Liver (tissue), 9 donors: ENCODE measurements around the gene NPR2. TPM values are rescaled to one million over a fixed set of nuclear protein-coding genes. Genes with fewer than 3 reads are reported as not detected.
A peak's percentile ranks its signal among the peaks of the same experiment; 100 is the strongest.

Experiments
- DNase-seq: peaks from one replicate; pipeline ENCODE4 v3.0.0-alpha.2; 2017; ENCODE audit warnings: low spot score
- H3K27ac ChIP-seq, 2 donors: one replicate each; pipeline ENCODE4 v1.7.0; 2013; ENCODE audit warnings: inconsistent platforms in 2 of 2, low read length in 2 of 2, control low read depth in 1 of 2, low read depth in 1 of 2, mild to moderate bottlenecking in 1 of 2
- H3K27me3 ChIP-seq, 4 donors: one replicate each; pipeline versions ENCODE4 v1.6.1 to v1.7.0; 2013; ENCODE audit warnings: low read length in 3 of 4, inconsistent platforms in 1 of 4, mild to moderate bottlenecking in 1 of 4, moderate library complexity in 1 of 4; ENCODE audit not compliant: control insufficient read depth in 4 of 4, insufficient read depth in 4 of 4
- H3K36me3 ChIP-seq, 4 donors: one replicate each; pipeline versions ENCODE4 v1.6.1 to v1.7.0; 2013; ENCODE audit warnings: low read length in 3 of 4, mild to moderate bottlenecking in 3 of 4, low read depth in 1 of 4, moderate library complexity in 1 of 4; ENCODE audit not compliant: control insufficient read depth in 4 of 4, insufficient read depth in 3 of 4
- H3K4me1 ChIP-seq, 4 donors: one replicate each; pipeline versions ENCODE4 v1.6.1 to v1.7.0; 2013; ENCODE audit warnings: low read length in 3 of 4, mild to moderate bottlenecking in 3 of 4, moderate library complexity in 1 of 4; ENCODE audit not compliant: control insufficient read depth in 4 of 4, insufficient read depth in 4 of 4
- H3K4me3 ChIP-seq, 3 donors: one replicate each; pipeline versions ENCODE4 v1.6.1 to v1.7.0; 2013; ENCODE audit warnings: low read length in 3 of 3, control low read depth in 1 of 3, low read depth in 1 of 3, mild to moderate bottlenecking in 1 of 3
- H3K9ac ChIP-seq, 2 donors: one replicate each; pipeline ENCODE4 v1.7.0; 2013; ENCODE audit warnings: low read length in 2 of 2, mild to moderate bottlenecking in 2 of 2, moderate library complexity in 2 of 2, control low read depth in 1 of 2, low read depth in 1 of 2
- H3K9me3 ChIP-seq, 4 donors: one replicate each; pipeline versions ENCODE4 v1.6.1 to v1.7.0; 2013; ENCODE audit warnings: low read length in 3 of 4; ENCODE audit not compliant: control insufficient read depth in 4 of 4
- ATF3 ChIP-seq: IDR thresholded peaks from 2 replicates; pipeline ENCODE4 v1.6.1; 2016; ENCODE audit warnings: antibody characterized with exemption
- CTCF ChIP-seq: fragments of 150-350 bp; IDR thresholded peaks from 2 replicates; pipeline ENCODE4 v1.5.1; 2017; ENCODE audit warnings: improper control_type of control experiment, low read depth, low read length; ENCODE audit not compliant: missing input control
- EGR1 ChIP-seq, 2 donors: IDR thresholded peaks; 2 replicates each; pipeline ENCODE4 v1.6.1; 2016 to 2018; ENCODE audit warnings: antibody characterized with exemption in 2 of 2, low read depth in 2 of 2
- FOXA1 ChIP-seq: IDR thresholded peaks from 2 replicates; pipeline ENCODE4 v1.6.1; 2016; ENCODE audit warnings: antibody characterized with exemption
- FOXA2 ChIP-seq: IDR thresholded peaks from 2 replicates; pipeline ENCODE4 v1.6.1; 2016; ENCODE audit warnings: antibody characterized with exemption
- GABPA ChIP-seq, 2 donors: IDR thresholded peaks in 1 of 2; conservative IDR thresholded peaks in 1 of 2; 2 replicates each; pipeline ENCODE4 v1.6.1; 2016; ENCODE audit warnings: antibody characterized with exemption in 2 of 2, mild to moderate bottlenecking in 1 of 2, moderate library complexity in 1 of 2
- HNF4A ChIP-seq, 2 donors: conservative IDR thresholded peaks; 2 replicates each; pipeline ENCODE4 v1.6.1; 2016; ENCODE audit warnings: antibody characterized with exemption in 2 of 2, mild to moderate bottlenecking in 2 of 2
- HNF4G ChIP-seq: IDR thresholded peaks from 2 replicates; pipeline ENCODE4 v1.6.1; 2016; ENCODE audit warnings: antibody characterized with exemption
- JUND ChIP-seq, 2 donors: IDR thresholded peaks; 2 replicates each; pipeline ENCODE4 v1.6.1; 2016; ENCODE audit warnings: antibody characterized with exemption in 2 of 2
- MAX ChIP-seq: IDR thresholded peaks from 2 replicates; pipeline ENCODE4 v1.6.1; 2016; ENCODE audit warnings: antibody characterized with exemption
- NR2F2 ChIP-seq: IDR thresholded peaks from 2 replicates; pipeline ENCODE4 v1.6.1; 2016; ENCODE audit warnings: antibody characterized with exemption
- RAD21 ChIP-seq, 2 donors: IDR thresholded peaks; 2 replicates each; pipeline ENCODE4 v1.6.1; 2016; ENCODE audit warnings: antibody characterized with exemption in 2 of 2, mild to moderate bottlenecking in 2 of 2
- REST ChIP-seq: IDR thresholded peaks from 2 replicates; pipeline ENCODE4 v1.6.1; 2016; ENCODE audit warnings: antibody characterized with exemption, mild to moderate bottlenecking
- RXRA ChIP-seq, 2 donors: IDR thresholded peaks; 2 replicates each; pipeline ENCODE4 v1.6.1; 2017 to 2018; ENCODE audit warnings: antibody characterized with exemption in 2 of 2, mild to moderate bottlenecking in 1 of 2
- SP1 ChIP-seq: IDR thresholded peaks from 2 replicates; pipeline ENCODE4 v1.6.1; 2018; ENCODE audit warnings: antibody characterized with exemption, mild to moderate bottlenecking
- TAF1 ChIP-seq: conservative IDR thresholded peaks from 2 replicates; pipeline ENCODE4 v1.6.1; 2016; ENCODE audit warnings: antibody characterized with exemption, mild to moderate bottlenecking
- YY1 ChIP-seq: IDR thresholded peaks from 2 replicates; pipeline ENCODE4 v1.6.1; 2016; ENCODE audit warnings: antibody characterized with exemption, mild to moderate bottlenecking
- ZBTB33 ChIP-seq: IDR thresholded peaks from 2 replicates; pipeline ENCODE4 v1.6.1; 2016; ENCODE audit warnings: antibody characterized with exemption
- WGBS: extraction: QIAGEN DNeasy Blood & Tissue Kit; methylation state at CpG from one replicate; pipeline ENCODE4 v1.1.7; 2013; 5-methylcytosine and 5-hydroxymethylcytosine counted together
- polyA plus RNA-seq, 2 donors: library from polyadenylated mRNA; stranded (reverse) in 1 of 2; unstranded in 1 of 2; fragments of 200-250 nt in 1 of 2; fragments of >200 nt in 1 of 2; fragmentation: Nextera tagmentation in 1 of 2; extraction: Ambion mirVana in 1 of 2; gene quantifications; one replicate each; pipeline versions ENCODE4 v1.2.1 to v1.2.3, GENCODE V29; 2013 to 2015
- total RNA-seq, 2 donors: library from RNA; depleted of rRNA; stranded (reverse); fragments of >200 nt; gene quantifications; one replicate each; pipeline ENCODE4 v1.2.3, GENCODE V29; 2014
- donor health status: healthy.
- donor health status: healthy.
- donor health status: healthy.
- donor health status: healthy.
- donor health status: healthy.

NPR2 gene
- total and polyA plus RNA-seq, 4 donors, result 8.6 to 17.1 (median 11.2) TPM

- H3K9ac ChIP-seq, result no peak overlapping the region
- no peaks in the 10 kb centered on the region for H3K27me3 ChIP-seq
- no peaks in the 10 kb centered on the region for H3K9me3 ChIP-seq
- peak overlapping the region; percentile 55 to 59 for H3K27ac ChIP-seq
- TF ChIP-seq FOXA1, result no peak
- peak; percentile 86 to 92 for TF ChIP-seq HNF4A (conservative IDR thresholded peaks at IDR 0.05)
- TF ChIP-seq JUND (IDR thresholded peaks at IDR 0.05), result no peak
- peak; percentile 76 for TF ChIP-seq MAX
- TF ChIP-seq SP1, result peak; percentile 86
- TF ChIP-seq ZBTB33, result peak; percentile 29
- TF ChIP-seq EGR1 (IDR thresholded peaks at IDR 0.05; ENCODE audit: low read depth in 2 of 2), result peak in 1 of 2 donors; percentile 50
- no peak for TF ChIP-seq RAD21 (IDR thresholded peaks at IDR 0.05)
- TF ChIP-seq GABPA (IDR thresholded peaks at IDR 0.05 in 1 of 2, conservative IDR thresholded peaks at IDR 0.05 in 1 of 2), result peak; percentile 59 to 82
- TF ChIP-seq RXRA (IDR thresholded peaks at IDR 0.05), result peak; percentile 95 to 96
- peak; percentile 98 for TF ChIP-seq NR2F2
- TF ChIP-seq FOXA2, result no peak
- TF ChIP-seq TAF1, result no peak
- TF ChIP-seq HNF4G, result peak; percentile 50
- TF ChIP-seq YY1, result no peak
- 65% methylated on average over 14 of the region's 14 CpGs for WGBS
- peaks cover 16 to 37% (median 30%) of the 10 kb centered on the region in 4 donors for H3K4me1 ChIP-seq
- no peak overlapping the region for H3K4me3 ChIP-seq
- no peaks in the 10 kb centered on the region for H3K36me3 ChIP-seq
- DNase-seq, result peak; percentile 62
Measured at GRCh38 chr9:35834260-35835215, 43.1 kb downstream of the NPR2 start.

GRCh38 chr9:35835216-35835632 is 43.8 kb downstream of the NPR2 start:
- H3K36me3 ChIP-seq, result no peaks in the 10 kb centered on the region
- WGBS, result 93% methylated on average over 3 of the region's 3 CpGs
- DNase-seq, result no peak
- no peak overlapping the region for H3K4me3 ChIP-seq
- H3K4me1 ChIP-seq, result peaks cover 16 to 30% (median 23%) of the 10 kb centered on the region in 4 donors
- peak overlapping the region; percentile 55 to 59 for H3K27ac ChIP-seq
- H3K27me3 ChIP-seq, result no peaks in the 10 kb centered on the region
- H3K9me3 ChIP-seq, result no peaks in the 10 kb centered on the region
- H3K9ac ChIP-seq, result no peak overlapping the region
- TF ChIP-seq NR2F2, result no peak
- no peak for TF ChIP-seq YY1
- TF ChIP-seq ZBTB33, result no peak
- no peak for TF ChIP-seq TAF1
- TF ChIP-seq REST, result no peak
- TF ChIP-seq CTCF, result no peak
- no peak for TF ChIP-seq MAX
- TF ChIP-seq RAD21 (IDR thresholded peaks at IDR 0.05), result no peak
- no peak for TF ChIP-seq GABPA (IDR thresholded peaks at IDR 0.05 in 1 of 2, conservative IDR thresholded peaks at IDR 0.05 in 1 of 2)
- no peak for TF ChIP-seq RXRA (IDR thresholded peaks at IDR 0.05)
- TF ChIP-seq SP1, result no peak
- no peak for TF ChIP-seq ATF3
- TF ChIP-seq JUND (IDR thresholded peaks at IDR 0.05), result no peak
